Skin of body (tissue), 2 donors: ENCODE data around the gene USP20. TPM values are rescaled to one million over a fixed set of nuclear protein-coding genes. Genes with fewer than 3 reads are reported as not detected.
"Not testable (repeated sequence)": the region's sequence is repeated elsewhere in the genome, so short reads cannot be mapped to it uniquely, and the experiment has no call there.

Experiments used
- DNase-seq: peaks from one replicate; lab custom pipeline; 2025; lab: John Stamatoyannopoulos, UW
- total RNA-seq: library from RNA; depleted of rRNA; stranded (reverse); fragments of >200 nt; gene quantifications from one replicate; pipeline ENCODE4 v1.2.3, GENCODE V29; 2014

USP20 gene
- 8.1 TPM for total RNA-seq

- peak; percentile 94 for DNase-seq
These were observed at the start of gene USP20, which contains the start of gene C9orf78 for GRCh38 chr9:129835128-129835859. Gene USP20, plus strand, starts transcription at chr9:129835458. Its CDS starts 17,098 bp downstream, at chr9:129852556. Gene C9orf78, minus strand, starts transcription at chr9:129835275. Its CDS starts 54 bp downstream, at chr9:129835221.

- no peak for DNase-seq
These were observed 49.4 kb upstream of the USP20 start for GRCh38 chr9:129785866-129786265.

GRCh38 chr9:129786481-129786880 lies 48.8 kb upstream of the USP20 start:
- no peak for DNase-seq

GRCh38 chr9:129794549-129794948 lies 40.7 kb upstream of the USP20 start:
- no peak for DNase-seq

GRCh38 chr9:129796029-129796428 lies 39.2 kb upstream of the USP20 start:
- not testable (repeated sequence) for DNase-seq

- DNase-seq, result no peak
These were observed 36.3 kb upstream of the USP20 start for GRCh38 chr9:129798973-129799372.

- DNase-seq, result no peak
These were observed 33.8 kb upstream of the USP20 start for GRCh38 chr9:129801504-129801903.

DNA sequence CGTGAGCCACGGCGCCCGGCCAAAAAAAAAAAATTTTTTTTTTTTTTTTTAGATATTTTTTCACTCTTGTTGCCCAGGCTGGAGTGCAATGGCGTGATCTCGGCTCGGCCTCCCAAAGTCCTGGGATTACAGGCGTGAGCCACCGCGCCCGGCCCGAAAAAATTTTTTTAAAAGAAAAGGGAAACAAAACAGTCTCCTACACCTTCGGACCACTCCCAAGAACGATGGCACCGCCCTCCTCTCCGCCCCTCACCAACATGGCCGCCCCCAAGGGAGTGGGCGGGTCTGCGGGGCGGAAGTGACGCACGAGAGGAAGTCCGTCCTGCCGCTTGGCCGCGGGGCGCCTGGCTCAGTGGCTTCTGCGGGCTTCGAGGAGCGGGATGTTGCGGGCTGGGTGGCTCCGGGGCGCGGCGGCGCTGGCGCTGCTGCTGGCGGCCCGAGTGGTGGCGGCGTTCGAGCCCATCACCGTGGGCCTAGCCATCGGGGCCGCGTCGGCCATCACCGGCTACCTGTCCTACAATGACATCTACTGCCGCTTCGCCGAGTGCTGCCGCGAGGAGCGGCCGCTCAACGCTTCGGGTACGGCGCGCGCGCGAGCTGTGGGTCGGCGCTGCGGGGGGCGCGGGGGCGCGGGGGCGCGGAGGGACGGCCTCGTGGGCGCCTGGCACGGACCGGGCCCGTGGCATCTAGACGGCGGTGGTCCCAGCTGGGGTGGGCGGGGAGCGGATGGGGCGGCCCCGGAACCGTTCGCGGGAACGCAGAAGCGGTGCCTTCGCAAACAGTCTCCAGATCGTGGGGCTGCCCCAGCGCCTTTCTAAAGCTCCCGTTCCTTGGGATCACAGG lies 32.2 kb upstream of the USP20 start, which contains the start of gene TOR1B:
TSS of gene TOR1B (plus strand) at position 352 of the 843 bp plus-strand sequence. CDS start at position 381, 29 bp downstream.
- peak; percentile 90 for DNase-seq

DNA sequence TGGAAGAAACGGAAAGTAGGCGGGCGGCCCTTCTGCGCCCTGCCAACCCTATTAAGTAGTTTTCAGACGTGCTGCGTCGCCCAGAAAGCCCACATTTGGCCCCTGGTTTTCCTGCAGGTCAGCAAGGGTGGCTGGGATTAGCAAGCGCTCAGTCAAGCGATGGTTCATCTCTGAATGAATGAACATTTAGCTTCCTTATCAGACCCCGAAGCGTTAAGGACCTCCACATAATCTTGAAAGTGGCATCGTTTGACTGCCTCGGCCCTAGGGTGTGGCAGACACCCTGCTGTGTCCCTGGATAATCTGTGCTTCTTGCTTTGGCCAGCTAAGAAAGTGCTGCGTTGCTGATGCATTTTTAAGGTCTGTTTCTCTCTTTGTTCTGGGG lies 31.6 kb upstream of the USP20 start:
- DNase-seq, result no peak

DNA sequence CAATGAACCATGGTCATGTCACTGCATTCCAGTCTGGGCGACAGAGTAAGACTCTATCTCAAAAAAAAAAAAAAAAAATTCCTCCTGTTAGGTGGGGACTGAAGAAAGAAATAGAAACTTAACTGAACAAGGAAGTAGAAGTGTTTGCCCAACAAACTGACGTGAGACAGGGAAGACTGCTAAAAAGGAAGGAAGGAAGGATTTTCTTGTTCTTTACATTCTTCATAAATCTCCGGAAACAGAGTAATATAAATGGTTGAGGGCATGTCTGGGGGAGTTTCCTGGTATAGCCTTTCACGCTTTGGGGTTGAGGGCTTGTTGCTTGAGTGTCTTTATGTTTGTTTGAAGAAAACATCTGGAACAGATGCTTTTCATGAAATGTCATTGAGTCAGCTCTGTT lies 29.2 kb upstream of the USP20 start:
- DNase-seq, result no peak

DNA sequence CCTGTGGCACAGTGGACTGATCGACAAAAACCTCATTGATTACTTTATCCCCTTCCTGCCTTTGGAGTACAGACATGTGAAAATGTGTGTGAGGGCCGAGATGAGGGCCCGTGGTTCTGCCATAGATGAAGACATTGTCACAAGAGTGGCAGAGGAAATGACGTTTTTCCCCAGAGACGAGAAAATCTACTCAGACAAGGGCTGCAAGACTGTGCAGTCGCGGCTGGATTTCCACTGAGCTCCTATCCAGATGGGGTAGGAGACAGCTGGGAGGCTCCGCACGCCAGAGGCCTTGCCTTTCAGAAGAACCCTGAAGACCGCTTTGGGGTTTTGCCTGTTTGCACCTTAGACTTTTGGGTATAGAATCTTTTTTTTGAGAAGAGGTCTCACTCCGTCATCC lies 25.9 kb upstream of the USP20 start:
- DNase-seq, result no peak

GRCh38 chr9:129810116-129810515 lies 25.1 kb upstream of the USP20 start:
- DNase-seq, result no peak

- DNase-seq, result no peak
These were observed 24.5 kb upstream of the USP20 start for GRCh38 chr9:129810788-129811187.

DNA sequence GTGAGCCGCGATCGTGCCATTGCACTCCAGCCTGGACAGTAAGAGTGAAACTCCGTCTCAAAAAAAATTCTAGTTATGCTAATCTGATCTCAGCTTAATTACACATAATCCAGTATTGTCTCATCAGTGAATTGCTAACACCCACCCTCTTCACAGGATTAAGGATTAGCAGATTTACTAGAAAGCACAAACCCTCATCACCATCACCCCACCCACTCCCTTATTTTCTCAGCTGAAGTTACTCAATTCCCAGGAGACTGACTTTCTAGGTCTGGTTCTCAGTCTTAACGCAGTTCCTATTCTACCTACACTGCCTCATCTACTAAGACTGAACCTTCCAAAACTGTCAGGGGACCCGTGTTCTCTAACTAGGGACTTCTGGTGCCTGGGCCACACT lies 23.3 kb upstream of the USP20 start:
- DNase-seq, result no peak

- DNase-seq, result no peak
These were observed 22.9 kb upstream of the USP20 start for GRCh38 chr9:129812385-129812784.

- DNase-seq, result no peak
These were observed 21.6 kb upstream of the USP20 start for GRCh38 chr9:129813661-129814060.

- no peak for DNase-seq
These were observed 20.6 kb upstream of the USP20 start for GRCh38 chr9:129814432-129815223.

- no peak for DNase-seq
These were observed 20.0 kb upstream of the USP20 start for GRCh38 chr9:129815278-129815677.

GRCh38 chr9:129816501-129817435 lies 18.5 kb upstream of the USP20 start:
- no peak for DNase-seq

DNA sequence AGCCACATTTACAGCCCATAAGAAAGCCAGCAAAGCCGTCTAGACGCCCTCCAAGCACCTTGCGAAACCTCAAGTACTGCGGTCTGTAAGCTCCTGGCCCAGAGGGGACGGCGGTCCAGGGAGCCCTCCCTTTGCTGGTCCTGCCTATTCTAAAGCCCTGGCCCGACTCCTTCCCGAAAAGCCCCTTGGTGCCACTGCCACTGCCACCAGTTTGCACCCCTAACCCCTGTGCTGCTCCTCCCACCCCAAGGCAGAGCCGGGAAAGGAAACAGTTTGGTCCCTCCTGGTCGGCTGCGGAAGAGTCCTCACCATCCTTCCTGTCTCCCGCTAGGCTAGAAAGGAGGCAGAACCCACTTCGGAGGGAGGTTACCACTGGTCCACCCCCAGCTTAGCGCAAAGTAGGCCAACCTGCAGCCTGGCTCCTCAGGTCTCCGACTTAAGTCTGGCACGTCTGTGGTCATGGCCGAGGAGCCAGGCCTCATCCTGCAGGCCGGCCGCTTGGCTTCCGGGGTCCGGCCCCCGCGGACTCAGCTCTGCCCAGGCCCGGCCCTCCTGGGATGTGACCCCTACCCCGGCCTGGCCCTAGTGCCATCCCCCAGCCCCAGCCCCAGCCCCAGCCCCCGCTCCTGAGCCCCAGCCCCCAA lies 12.2 kb upstream of the USP20 start:
- no peak for DNase-seq
